K562 (cell line): ENCODE measurements around the gene GLIPR1. TPM values are rescaled to one million over a fixed set of nuclear protein-coding genes. Genes with fewer than 3 reads are reported as not detected.

Experiments
- ATAC-seq: fragments of 200-7000 bp; cut with Tn5 transposase; 3 replicates; pipeline ENCODE4 v1.9.1; 2020; ENCODE audit warnings: moderate library complexity
- BruUV-seq: library from RNA; stranded (reverse); fragments of 400-500 nt; replicated peaks from 2 replicates; lab custom pipeline; 2021; lab: Mats Ljungman, UMichigan
- CTCF ChIA-PET: fragments of 300-600 bp; formaldehyde crosslinking; extraction: SDS; loops from one replicate; lab custom pipeline; 2021; ENCODE audit warnings: low intra/inter-chr PET ratio; lab: Yijun Ruan, JAX
- POLR2A ChIA-PET: fragments of 300-600, 350-650 bp; sonication (Branson Sonifier 250); formaldehyde crosslinking; extraction: SDS; loops from one replicate; lab custom pipeline; 2021; ENCODE audit warnings: antibody characterized with exemption, inconsistent platforms; lab: Yijun Ruan, JAX
- DNase-seq, 4 experiments: peaks; one replicate each; pipeline versions ENCODE4 v3.0.0 to v3.0.0-alpha.2; 2011 to 2018; ENCODE audit warnings: low spot score in 3 of 4, mixed read lengths in 3 of 4; ENCODE audit errors: extremely low read depth in 1 of 4
- FAIRE-seq: peaks from 2 replicates; lab custom pipeline; 2011; peaks lifted over from hg19 to GRCh38; lab: Jason Lieb, UNC
- H2AFZ ChIP-seq: 2 replicates; pipeline ENCODE4 v1.6.0; 2011; ENCODE audit warnings: low read depth, low read length, control low read depth, inconsistent platforms
- H3K27ac ChIP-seq: fragments of 200-600 bp; 3 replicates; pipeline ENCODE4 v1.8.0; 2011; ENCODE audit warnings: low read depth, mild to moderate bottlenecking, control low read depth, inconsistent platforms, low read length, moderate library complexity, mixed read lengths; ENCODE audit errors: extremely low read depth
- H3K27me3 ChIP-seq, 2 experiments: fragments of 300-600 bp in 1 of 2; 2 replicates in 1 of 2; 3 replicates in 1 of 2; pipeline versions ENCODE4 v1.6.0 to v1.8.0; 2011; ENCODE audit warnings: inconsistent platforms in 2 of 2, low read length in 2 of 2, mild to moderate bottlenecking in 1 of 2, mixed read lengths in 1 of 2, moderate library complexity in 1 of 2; ENCODE audit not compliant: control insufficient read depth in 2 of 2, insufficient read depth in 2 of 2
- H3K36me3 ChIP-seq: fragments of 300-600 bp; 3 replicates; pipeline ENCODE4 v1.8.0; 2011; ENCODE audit warnings: mild to moderate bottlenecking, low read length, inconsistent platforms; ENCODE audit not compliant: control insufficient read depth, insufficient read depth
- H3K4me1 ChIP-seq, 2 experiments: fragments of 200-600 bp in 1 of 2; replicated peaks in 1 of 2; 2 replicates in 1 of 2; 3 replicates in 1 of 2; pipeline versions ENCODE4 v1.5.1 to v1.8.0; 2011; ENCODE audit warnings: inconsistent platforms in 2 of 2, low read length in 2 of 2, mild to moderate bottlenecking in 1 of 2, mixed read lengths in 1 of 2, moderate library complexity in 1 of 2; ENCODE audit not compliant: control insufficient read depth in 2 of 2, insufficient read depth in 2 of 2
- H3K4me2 ChIP-seq: 2 replicates; pipeline ENCODE4 v1.6.1; 2011; ENCODE audit warnings: low read length, control low read depth, inconsistent platforms, mixed read lengths; ENCODE audit not compliant: insufficient read depth
- H3K4me3 ChIP-seq: fragments of 200-600 bp; sonication (generic), shearing (Covaris generic); 2 replicates; pipeline ENCODE4 v1.5.1; 2016; ENCODE audit warnings: control low read depth, inconsistent platforms
- H3K79me2 ChIP-seq: fragments of 200-600 bp; 3 replicates; pipeline ENCODE4 v1.8.0; 2011; ENCODE audit warnings: low read length, inconsistent platforms; ENCODE audit not compliant: control insufficient read depth, insufficient read depth
- H3K9ac ChIP-seq, 2 experiments: 2 replicates each; pipeline versions ENCODE4 v1.6.0 to v1.6.1; 2011; ENCODE audit warnings: low read depth in 2 of 2, low read length in 2 of 2, control low read depth in 1 of 2, inconsistent platforms in 1 of 2, mild to moderate bottlenecking in 1 of 2, mixed read lengths in 1 of 2; ENCODE audit not compliant: insufficient read depth in 1 of 2
- H3K9me1 ChIP-seq: one replicate; pipeline ENCODE4 v1.6.0; 2011; ENCODE audit warnings: inconsistent platforms, mild to moderate bottlenecking, low read length, moderate library complexity; ENCODE audit not compliant: control insufficient read depth, insufficient read depth
- H3K9me3 ChIP-seq: replicated peaks from 2 replicates; pipeline ENCODE4 v1.5.1; 2011; ENCODE audit warnings: low read depth, low read length, inconsistent platforms; ENCODE audit not compliant: control insufficient read depth, insufficient read depth
- H4K20me1 ChIP-seq: replicated peaks from 2 replicates; pipeline ENCODE4 v1.6.1; 2011; ENCODE audit warnings: low read length, inconsistent platforms, mixed read lengths; ENCODE audit not compliant: control insufficient read depth, insufficient read depth
- CEBPB ChIP-seq: fragments of 450-650 bp; IDR thresholded peaks from 2 replicates; pipeline ENCODE4 v1.6.1; 2016; ENCODE audit warnings: missing genetic modification characterization, missing compliant biosample characterization
- PRMT5 ChIP-seq: sonication (generic); formaldehyde crosslinking; IDR thresholded peaks from 2 replicates; pipeline ENCODE4 v1.5.0; 2020; ENCODE audit warnings: missing genetic modification reagents
- RBM14 ChIP-seq: fragments of 200-400 bp; formaldehyde crosslinking; IDR thresholded peaks from 2 replicates; pipeline ENCODE4 v1.6.1; 2018; ENCODE audit warnings: low read depth, mild to moderate bottlenecking, low read length, moderate library complexity, borderline replicate concordance; ENCODE audit not compliant: insufficient read depth
- WGBS: fragments of 100-300 bp; shearing (Covaris generic); methylation state at CpG from one replicate; pipeline ENCODE4 v1.1.6; 2016; ENCODE audit warnings: low coverage, mixed read lengths; ENCODE audit not compliant: insufficient coverage; ENCODE audit errors: missing lambda C conversion rate; 5-methylcytosine and 5-hydroxymethylcytosine counted together
- in situ Hi-C: fragments of 300-500 bp; cut with MboI; formaldehyde crosslinking; loops from 4 replicates; pipeline ENCODE4 v1.15.0; 2018; ENCODE audit warnings: inconsistent platforms, mixed read lengths
- intact Hi-C: fragments of 100-400 bp; cut with micrococcal nuclease; formaldehyde crosslinking; loops from 2 replicates; pipeline ENCODE4 v1.14.2; 2022
- polyA plus RNA-seq, 8 experiments: library from polyadenylated mRNA; depleted of rRNA in 4 of 8; stranded (reverse) in 5 of 8; unstranded in 3 of 8; fragments of >200 nt; fragmentation: Nextera tagmentation in 2 of 8; fragmentation: Illumina TruSeq in 1 of 8; extraction: Ambion mirVana in 2 of 8; extraction: Trizol in 1 of 8; gene quantifications; 2 replicates each; pipeline versions ENCODE4 v1.2.1 to v1.2.3, GENCODE V29; 2011 to 2014; ENCODE audit warnings: inconsistent platforms in 1 of 8, missing spikeins in 1 of 8
- total RNA-seq, 7 experiments: library from RNA; depleted of rRNA in 6 of 7; stranded (reverse); fragments of >200 nt in 6 of 7; fragmentation: Illumina TruSeq in 2 of 7; extraction: Trizol in 2 of 7; gene quantifications; 2 replicates each; pipeline versions ENCODE4 v1.2.1 to v1.2.3, GENCODE V29; 2011 to 2021; ENCODE audit warnings: low replicate concordance in 1 of 7
- TF ChIP-seq, protein P1 (sequence below), 2 experiments: IDR thresholded peaks; 2 replicates each; pipeline ENCODE4 v1.6.1; 2012; ENCODE audit warnings: improper control_type of control experiment in 2 of 2, low read depth in 2 of 2, low read length in 2 of 2, borderline replicate concordance in 1 of 2

Gene GLIPR1
- total and polyA plus RNA-seq, 9 of the 15 experiments (the other 6 are each of a cell fraction or from before 2014, with no cell fraction given) = 0.26 to 2.1 (median 1.2) TPM

DNA sequence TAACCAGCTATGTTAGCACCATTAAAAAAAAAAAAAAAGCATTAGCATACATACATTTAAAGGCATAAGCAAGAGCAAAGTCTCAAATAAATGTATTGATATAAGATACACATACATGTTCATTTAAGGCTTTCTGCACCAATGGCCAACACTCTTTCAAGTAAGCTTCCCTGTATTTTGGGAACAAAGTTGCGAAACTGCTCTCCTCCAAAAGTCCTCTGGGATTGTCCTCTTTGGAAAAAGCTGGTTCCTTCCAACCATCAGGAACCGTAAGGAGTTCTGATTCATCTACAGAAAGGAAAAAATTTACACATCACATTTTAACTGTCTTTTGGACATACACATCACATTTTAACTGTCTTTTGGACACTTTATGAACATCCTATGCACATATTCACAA, 27.6 kb downstream of the GLIPR1 start:
- H3K9ac ChIP-seq = no peak overlapping the region
- TF ChIP-seq PRMT5 (CRISPR knock-in tag) = no peak
- no peak for TF ChIP-seq RBM14
- peak; percentile 45; the same call in 1 of the 2 replicates for TF ChIP-seq CEBPB (tag)
- TF ChIP-seq, protein P1, sequence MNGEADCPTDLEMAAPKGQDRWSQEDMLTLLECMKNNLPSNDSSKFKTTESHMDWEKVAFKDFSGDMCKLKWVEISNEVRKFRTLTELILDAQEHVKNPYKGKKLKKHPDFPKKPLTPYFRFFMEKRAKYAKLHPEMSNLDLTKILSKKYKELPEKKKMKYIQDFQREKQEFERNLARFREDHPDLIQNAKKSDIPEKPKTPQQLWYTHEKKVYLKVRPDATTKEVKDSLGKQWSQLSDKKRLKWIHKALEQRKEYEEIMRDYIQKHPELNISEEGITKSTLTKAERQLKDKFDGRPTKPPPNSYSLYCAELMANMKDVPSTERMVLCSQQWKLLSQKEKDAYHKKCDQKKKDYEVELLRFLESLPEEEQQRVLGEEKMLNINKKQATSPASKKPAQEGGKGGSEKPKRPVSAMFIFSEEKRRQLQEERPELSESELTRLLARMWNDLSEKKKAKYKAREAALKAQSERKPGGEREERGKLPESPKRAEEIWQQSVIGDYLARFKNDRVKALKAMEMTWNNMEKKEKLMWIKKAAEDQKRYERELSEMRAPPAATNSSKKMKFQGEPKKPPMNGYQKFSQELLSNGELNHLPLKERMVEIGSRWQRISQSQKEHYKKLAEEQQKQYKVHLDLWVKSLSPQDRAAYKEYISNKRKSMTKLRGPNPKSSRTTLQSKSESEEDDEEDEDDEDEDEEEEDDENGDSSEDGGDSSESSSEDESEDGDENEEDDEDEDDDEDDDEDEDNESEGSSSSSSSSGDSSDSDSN (IDR thresholded peaks at IDR 0.05; ENCODE audit: borderline replicate concordance in 1 of 2, low read depth in 2 of 2, low read length in 2 of 2) = no peak
- TF ChIP-seq, all 486 proteins: peak for 1
- WGBS = 97% methylated on average over 2 of the region's 2 CpGs
- H2AFZ ChIP-seq = no peak overlapping the region
- intact Hi-C loops (no loop called here), in situ Hi-C loops (no loop called here)
- H4K20me1 ChIP-seq = no peaks in the 10 kb centered on the region
- H3K4me1 ChIP-seq = peaks cover 0 to 9% of the 10 kb centered on the region in 2 experiments; a peak in 1 of 5 replicates
- peaks cover 7% of the 10 kb centered on the region; the same call in 1 of the 2 replicates for H3K9me3 ChIP-seq
- peaks cover 63% of the 10 kb centered on the region for H3K36me3 ChIP-seq
- no peak for ATAC-seq
- H3K9me1 ChIP-seq = no peaks in the 10 kb centered on the region
- no peaks in the 10 kb centered on the region for H3K27me3 ChIP-seq
- H3K4me3 ChIP-seq = no peak overlapping the region
- POLR2A ChIA-PET = interaction anchor here (1.0 to 1.3 kb wide), 3 partner anchors 20 to 523 kb away, joined by 3 read pairs; partner anchors contain the start of gene PHLDA1
- no peak for FAIRE-seq
- CTCF ChIA-PET = no interaction called here
- no peak overlapping the region for H3K4me2 ChIP-seq
- no peak for DNase-seq
- BruUV-seq = no TSS peak
- peaks cover 48% of the 10 kb centered on the region for H3K79me2 ChIP-seq
- H3K27ac ChIP-seq = no peak overlapping the region
